Left lung (tissue), 10 donors: ENCODE data around the gene EXPH5. TPM values are rescaled to one million over a fixed set of nuclear protein-coding genes. Genes with fewer than 3 reads are reported as not detected.

Experiments
- ATAC-seq: fragments of 200-7000 bp; cut with Tn5 transposase; one replicate; pipeline ENCODE4 v1.9.1; 2020; ENCODE audit warnings: moderate library complexity
- DNase-seq, 4 donors: peaks; one replicate each; pipeline ENCODE4 v3.0.0-alpha.2; 2013 to 2020
- H3K27ac ChIP-seq, 2 donors: fragments of 200-600 bp; sonication (generic) in 1 of 2; one replicate each; pipeline versions ENCODE4 v1.5.0 to v1.8.0; 2020 to 2021
- H3K27me3 ChIP-seq, 2 donors: fragments of 200-600 bp; sonication (generic) in 1 of 2; one replicate each; pipeline versions ENCODE4 v1.5.0 to v1.8.0; 2020 to 2021
- H3K36me3 ChIP-seq, 2 donors: fragments of 200-600 bp; sonication (generic) in 1 of 2; one replicate each; pipeline versions ENCODE4 v1.5.0 to v1.8.0; 2020 to 2021
- H3K4me1 ChIP-seq, 2 donors: fragments of 200-600 bp; one replicate each; pipeline ENCODE4 v1.8.0; 2021
- H3K4me3 ChIP-seq, 2 donors: fragments of 200-600 bp; sonication (generic) in 1 of 2; one replicate each; pipeline versions ENCODE4 v1.5.0 to v1.8.0; 2020 to 2021; ENCODE audit warnings: mild to moderate bottlenecking in 1 of 2
- H3K9me3 ChIP-seq, 2 donors: fragments of 200-600 bp; sonication (generic) in 1 of 2; one replicate each; pipeline versions ENCODE4 v1.5.0 to v1.8.0; 2020 to 2021
- CTCF ChIP-seq, 2 donors: fragments of 200-600 bp; sonication (generic) in 1 of 2; IDR thresholded peaks; one replicate each; pipeline versions ENCODE4 v1.5.0 to v1.8.0; 2021; ENCODE audit warnings: antibody characterized with exemption in 2 of 2
- intact Hi-C, 2 donors: fragments of 100-400 bp; cut with DNase I; formaldehyde crosslinking; loops; one replicate each; pipeline versions ENCODE4 v1.11.2 to v1.14.2; 2022
- polyA plus RNA-seq, 6 donors: library from polyadenylated mRNA; unstranded; fragments of 120-200 nt; gene quantifications; one replicate each; pipeline ENCODE4 v1.2.1, GENCODE V29; 2013; ENCODE audit not compliant: insufficient read length in 6 of 6
- total RNA-seq, 2 donors: library from RNA; stranded (reverse); fragmentation: NEBNext Ultra II Directional; extraction: Animal tissue kit (Norgen Biotek cat#: 25700); gene quantifications; one replicate each; pipeline ENCODE4 v1.2.1, GENCODE V29; 2021
- donor health status: DM: no; HTN: yes; CAD: no.
- donor health status: DM: no; HTN: no; CAD: no.

EXPH5 gene
- total and polyA plus RNA-seq, 8 donors, result 7.4 to 31.7 (median 9.6) TPM

DNA sequence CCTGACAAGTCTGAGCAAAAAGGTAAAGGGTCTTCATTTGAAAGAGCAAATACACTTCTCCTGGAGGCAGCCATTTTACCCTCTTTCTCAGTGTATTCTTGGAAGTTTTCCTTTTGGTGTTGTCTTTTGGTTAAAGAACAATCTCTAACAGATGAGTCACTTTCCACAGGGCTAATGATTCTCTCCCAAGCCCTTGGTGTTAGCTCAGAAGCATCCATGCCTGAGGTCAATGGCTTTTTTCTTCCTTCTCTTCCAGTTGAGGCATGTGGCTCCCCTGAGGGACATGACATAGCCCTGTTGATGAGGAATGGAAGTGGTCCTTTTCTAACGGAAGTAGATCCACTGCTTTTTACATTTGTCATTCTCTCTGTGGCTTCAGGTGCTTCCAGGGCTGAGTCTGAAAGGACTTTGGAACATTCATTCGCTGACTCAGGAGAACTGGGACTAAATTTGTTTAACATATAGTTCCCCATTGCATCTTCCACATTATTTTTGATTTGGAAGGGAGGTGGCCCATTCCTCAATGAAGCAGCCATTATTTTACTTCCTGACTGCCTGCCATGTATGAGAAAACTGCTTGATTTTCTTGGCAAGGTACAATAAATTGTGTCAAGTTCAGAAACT is 81.6 kb downstream of the EXPH5 start:
- H3K27ac ChIP-seq, result no peak overlapping the region
- no peak overlapping the region for H3K4me3 ChIP-seq
- H3K9me3 ChIP-seq, result no peaks in the 10 kb centered on the region
- DNase-seq (no peak), ATAC-seq (no peak)
- no peak for TF ChIP-seq CTCF (IDR thresholded peaks at IDR 0.05)
- no peaks in the 10 kb centered on the region for H3K27me3 ChIP-seq
- peaks cover 0 to 19% of the 10 kb centered on the region in 2 donors for H3K36me3 ChIP-seq
- H3K4me1 ChIP-seq, result no peaks in the 10 kb centered on the region
- intact Hi-C loops, result no loop called here

GRCh38 chr11:108508653-108509593 is 84.6 kb downstream of the EXPH5 start:
- no peaks in the 10 kb centered on the region for H3K4me1 ChIP-seq
- DNase-seq (no peak), ATAC-seq (no peak)
- no peaks in the 10 kb centered on the region for H3K9me3 ChIP-seq
- intact Hi-C loops, result no loop called here
- TF ChIP-seq CTCF (IDR thresholded peaks at IDR 0.05), result no peak
- no peak overlapping the region for H3K27ac ChIP-seq
- H3K4me3 ChIP-seq, result no peak overlapping the region
- no peaks in the 10 kb centered on the region for H3K27me3 ChIP-seq
- peaks cover 0 to 10% of the 10 kb centered on the region in 2 donors for H3K36me3 ChIP-seq

- no peak overlapping the region for H3K27ac ChIP-seq
- peaks cover 0 to 10% of the 10 kb centered on the region in 2 donors for H3K4me1 ChIP-seq
- no peak overlapping the region for H3K4me3 ChIP-seq
- no peaks in the 10 kb centered on the region for H3K9me3 ChIP-seq
- intact Hi-C loops, result no loop called here
- no peaks in the 10 kb centered on the region for H3K27me3 ChIP-seq
- ATAC-seq (no peak), DNase-seq (no peak)
- no peak for TF ChIP-seq CTCF (IDR thresholded peaks at IDR 0.05)
- H3K36me3 ChIP-seq, result no peaks in the 10 kb centered on the region
Observed at GRCh38 chr11:108501396-108501795, 92.2 kb downstream of the EXPH5 start.

DNA sequence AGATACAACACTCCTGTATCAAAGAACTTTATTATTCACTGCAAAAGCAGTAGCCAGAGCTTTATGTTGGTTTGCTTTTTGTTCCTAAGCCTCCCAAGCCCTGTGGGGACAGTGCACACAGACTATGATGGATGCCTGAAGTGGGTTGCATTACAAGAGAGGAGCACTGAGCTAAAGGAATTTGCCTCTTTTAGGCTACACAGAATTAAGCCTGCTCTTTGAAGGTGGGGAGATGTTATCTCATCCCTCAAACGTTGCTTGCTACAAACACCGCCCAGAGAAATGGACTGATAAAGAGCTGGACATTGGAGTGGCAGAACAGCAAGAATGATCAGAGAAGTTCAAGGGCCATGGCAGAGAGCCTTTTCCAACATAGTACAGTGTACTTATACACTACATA is 92.8 kb downstream of the EXPH5 start:
- TF ChIP-seq CTCF (IDR thresholded peaks at IDR 0.05), result no peak
- Histone ChIP-seq H3K4me3 (no peak overlapping the region), H3K4me1 (peaks cover 0 to 13% of the 10 kb centered on the region in 2 donors), H3K9me3 (no peaks in the 10 kb centered on the region), H3K27me3 (no peaks in the 10 kb centered on the region), H3K36me3 (no peaks in the 10 kb centered on the region), H3K27ac (no peak overlapping the region)
- ATAC-seq (no peak), DNase-seq (no peak)
- intact Hi-C loops, result no loop called here

- Histone ChIP-seq H3K4me3 (no peak overlapping the region), H3K9me3 (no peaks in the 10 kb centered on the region), H3K36me3 (no peaks in the 10 kb centered on the region), H3K27ac (no peak overlapping the region), H3K4me1 (peaks cover 0 to 13% of the 10 kb centered on the region in 2 donors), H3K27me3 (no peaks in the 10 kb centered on the region)
- intact Hi-C loops, result no loop called here
- no peak for DNase-seq
- no peak for ATAC-seq
- no peak for TF ChIP-seq CTCF (IDR thresholded peaks at IDR 0.05)
Observed at GRCh38 chr11:108500169-108500568, 93.4 kb downstream of the EXPH5 start.
